Measurements from ENCODE around the gene CPSF3. TPM values are rescaled to one million over a fixed set of nuclear protein-coding genes. Genes with fewer than 3 reads are reported as not detected.

The CPSF3 gene
- total RNA-seq, 1 experiment from 2014 or later: 86.8 TPM

DNA sequence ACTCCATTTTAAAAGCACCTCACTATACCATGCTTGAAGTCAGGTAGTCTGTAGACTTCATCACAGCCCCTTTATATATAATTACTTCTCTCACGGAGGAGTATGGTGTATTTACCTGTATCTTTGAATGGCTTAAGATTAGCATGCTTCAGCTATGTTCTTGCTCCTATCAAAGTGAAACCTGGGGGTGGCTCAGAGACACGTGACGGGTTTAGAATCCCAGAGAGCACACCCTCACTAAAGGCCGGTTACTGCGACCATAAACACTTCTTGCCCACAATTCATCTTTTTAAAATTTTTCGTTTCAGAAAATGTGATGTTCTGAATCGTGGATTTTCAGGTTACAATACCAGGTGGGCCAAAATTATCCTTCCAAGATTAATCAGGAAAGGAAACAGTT, 54.5 kb downstream of the CPSF3 start:
- DNase-seq (ENCODE audit: low spot score): no peak
- Histone ChIP-seq H3K4me3 (ENCODE audit: low read depth, low read length, poor library complexity, severe bottlenecking) (no peak overlapping the region), H3K4me1 (ENCODE audit: insufficient read depth, low read length, poor library complexity, severe bottlenecking) (no peaks in the 10 kb centered on the region), H3K27ac (ENCODE audit: low read depth, low read length, poor library complexity, severe bottlenecking) (no peak overlapping the region), H3K36me3 (ENCODE audit: insufficient read depth, low read length, poor library complexity, severe bottlenecking) (peaks cover 57% of the 10 kb centered on the region), H3K9me3 (ENCODE audit: low read depth, low read length, poor library complexity, severe bottlenecking) (no peaks in the 10 kb centered on the region), H3K27me3 (replicated peaks; ENCODE audit: insufficient read depth, low read depth, low read length, poor library complexity) (no peaks in the 10 kb centered on the region)
- CTCF ChIA-PET: no interaction called here
- POLR2A ChIA-PET (ENCODE audit: low non-redundant PET): no interaction called here
- TF ChIP-seq, protein P1, sequence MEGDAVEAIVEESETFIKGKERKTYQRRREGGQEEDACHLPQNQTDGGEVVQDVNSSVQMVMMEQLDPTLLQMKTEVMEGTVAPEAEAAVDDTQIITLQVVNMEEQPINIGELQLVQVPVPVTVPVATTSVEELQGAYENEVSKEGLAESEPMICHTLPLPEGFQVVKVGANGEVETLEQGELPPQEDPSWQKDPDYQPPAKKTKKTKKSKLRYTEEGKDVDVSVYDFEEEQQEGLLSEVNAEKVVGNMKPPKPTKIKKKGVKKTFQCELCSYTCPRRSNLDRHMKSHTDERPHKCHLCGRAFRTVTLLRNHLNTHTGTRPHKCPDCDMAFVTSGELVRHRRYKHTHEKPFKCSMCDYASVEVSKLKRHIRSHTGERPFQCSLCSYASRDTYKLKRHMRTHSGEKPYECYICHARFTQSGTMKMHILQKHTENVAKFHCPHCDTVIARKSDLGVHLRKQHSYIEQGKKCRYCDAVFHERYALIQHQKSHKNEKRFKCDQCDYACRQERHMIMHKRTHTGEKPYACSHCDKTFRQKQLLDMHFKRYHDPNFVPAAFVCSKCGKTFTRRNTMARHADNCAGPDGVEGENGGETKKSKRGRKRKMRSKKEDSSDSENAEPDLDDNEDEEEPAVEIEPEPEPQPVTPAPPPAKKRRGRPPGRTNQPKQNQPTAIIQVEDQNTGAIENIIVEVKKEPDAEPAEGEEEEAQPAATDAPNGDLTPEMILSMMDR (conservative IDR thresholded peaks at IDR 0.05; ENCODE audit: low read depth, low read length): no peak
- TF ChIP-seq EZH2 (IDR thresholded peaks at IDR 0.05; ENCODE audit: borderline replicate concordance, low read depth, low read length, poor library complexity, severe bottlenecking): no peak
- intact Hi-C loops (cut with micrococcal nuclease; ENCODE audit: unreplicated experiment): no loop called here
- no TSS peak for BruUV-seq (replicated peaks)

DNA sequence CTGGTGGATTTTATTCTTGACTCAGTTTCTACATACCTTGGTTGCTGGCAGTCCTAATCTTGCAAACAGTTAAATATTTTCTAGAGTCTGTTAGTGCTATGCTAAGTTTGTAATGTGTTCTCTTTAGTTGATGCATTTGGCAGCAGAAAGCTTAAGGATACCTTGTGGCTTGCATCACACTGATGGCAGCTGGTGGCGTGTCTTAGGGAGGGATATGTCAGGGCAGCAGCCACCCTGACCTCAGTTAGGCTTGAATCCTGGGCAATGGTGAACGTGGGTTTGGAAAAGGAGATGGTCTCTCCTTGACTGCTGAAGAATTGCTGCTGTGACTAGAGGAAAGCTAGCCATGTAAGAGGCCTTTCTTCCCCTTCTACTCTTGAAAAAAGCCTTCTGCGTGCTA, 55.1 kb downstream of the CPSF3 start:
- H3K36me3 ChIP-seq (ENCODE audit: insufficient read depth, low read length, poor library complexity, severe bottlenecking): peaks cover 63% of the 10 kb centered on the region
- POLR2A ChIA-PET (ENCODE audit: low non-redundant PET): interaction anchor here (0.6 kb wide), 1 partner anchor 285 kb away, joined by 4 read pairs; no protein-coding TSS in a partner anchor

DNA sequence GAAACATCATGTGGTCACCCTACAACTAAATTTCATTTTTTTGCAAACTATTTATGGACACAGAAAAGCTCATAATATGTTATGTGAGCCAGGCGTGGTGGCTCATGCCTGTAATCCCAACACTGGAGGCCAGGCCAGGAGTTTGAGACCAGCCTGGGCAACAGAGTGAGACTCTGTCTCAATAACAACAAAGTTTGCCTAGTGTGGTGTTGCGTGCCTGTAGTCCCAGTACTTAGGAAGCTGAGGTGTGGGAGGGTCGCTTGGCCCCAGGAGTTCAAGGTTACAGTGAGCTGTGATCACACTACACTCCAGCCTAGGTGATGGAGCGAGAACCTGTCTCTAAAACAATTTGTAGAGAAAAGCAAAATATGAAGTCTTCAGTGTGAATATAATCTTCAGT, 56.7 kb downstream of the CPSF3 start:
- H3K36me3 ChIP-seq (ENCODE audit: insufficient read depth, low read length, poor library complexity, severe bottlenecking): peaks cover 80% of the 10 kb centered on the region
- H3K27me3 ChIP-seq (replicated peaks; ENCODE audit: insufficient read depth, low read depth, low read length, poor library complexity): no peaks in the 10 kb centered on the region
- DNase-seq (ENCODE audit: low spot score): no peak
- BruUV-seq (replicated peaks): no TSS peak
- TF ChIP-seq, protein P1 (conservative IDR thresholded peaks at IDR 0.05; ENCODE audit: low read depth, low read length): no peak
- TF ChIP-seq EZH2 (IDR thresholded peaks at IDR 0.05; ENCODE audit: borderline replicate concordance, low read depth, low read length, poor library complexity, severe bottlenecking): no peak
- no peaks in the 10 kb centered on the region for H3K9me3 ChIP-seq (ENCODE audit: low read depth, low read length, poor library complexity, severe bottlenecking)
- ChIA-PET CTCF (no interaction called here), POLR2A (ENCODE audit: low non-redundant PET) (interaction anchor here (0.6 kb wide), 1 partner anchor 75 kb away, joined by 3 read pairs; the partner anchor contains the start of gene ADAM17)
- H3K4me1 ChIP-seq (ENCODE audit: insufficient read depth, low read length, poor library complexity, severe bottlenecking): no peaks in the 10 kb centered on the region
- no peak overlapping the region for H3K27ac ChIP-seq (ENCODE audit: low read depth, low read length, poor library complexity, severe bottlenecking)
- intact Hi-C loops (cut with micrococcal nuclease; ENCODE audit: unreplicated experiment): no loop called here
- H3K4me3 ChIP-seq (ENCODE audit: low read depth, low read length, poor library complexity, severe bottlenecking): no peak overlapping the region

More for the DNA sequence above, 55.1 kb downstream of the CPSF3 start:
- DNase-seq (ENCODE audit: low spot score): no peak
- CTCF ChIA-PET: no interaction called here
- no peaks in the 10 kb centered on the region for H3K4me1 ChIP-seq (ENCODE audit: insufficient read depth, low read length, poor library complexity, severe bottlenecking)
- no peak overlapping the region for H3K27ac ChIP-seq (ENCODE audit: low read depth, low read length, poor library complexity, severe bottlenecking)
- no peak overlapping the region for H3K4me3 ChIP-seq (ENCODE audit: low read depth, low read length, poor library complexity, severe bottlenecking)
- H3K27me3 ChIP-seq (replicated peaks; ENCODE audit: insufficient read depth, low read depth, low read length, poor library complexity): no peaks in the 10 kb centered on the region
- no peaks in the 10 kb centered on the region for H3K9me3 ChIP-seq (ENCODE audit: low read depth, low read length, poor library complexity, severe bottlenecking)
- no TSS peak for BruUV-seq (replicated peaks)
- intact Hi-C loops (cut with micrococcal nuclease; ENCODE audit: unreplicated experiment): no loop called here
- TF ChIP-seq, protein P1 (conservative IDR thresholded peaks at IDR 0.05; ENCODE audit: low read depth, low read length): no peak
- TF ChIP-seq EZH2 (IDR thresholded peaks at IDR 0.05; ENCODE audit: borderline replicate concordance, low read depth, low read length, poor library complexity, severe bottlenecking): no peak
